Neural progenitor cell (in vitro differentiated cells): Measurements from ENCODE around the gene DRC1. TPM values are rescaled to one million over a fixed set of nuclear protein-coding genes. Genes with fewer than 3 reads are reported as not detected.

Experiments
- DNase-seq: peaks from one replicate; pipeline ENCODE4 v3.0.0-alpha.2; 2016; ENCODE audit warnings: low spot score
- H2AFZ ChIP-seq: fragments of 200-600 bp; sonication (generic); replicated peaks from 2 replicates; pipeline ENCODE4 v1.6.1; 2016; ENCODE audit warnings: antibody characterized with exemption
- H3F3A ChIP-seq: fragments of 200-600 bp; sonication (generic); 2 replicates; pipeline ENCODE4 v1.6.1; 2016; ENCODE audit warnings: antibody characterized with exemption, low read depth
- H3K27ac ChIP-seq: fragments of 200-600 bp; sonication (generic); 2 replicates; pipeline ENCODE4 v1.5.1; 2016; ENCODE audit warnings: mild to moderate bottlenecking
- H3K27me3 ChIP-seq: fragments of 200-600 bp; sonication (generic); 2 replicates; pipeline ENCODE4 v1.6.1; 2016; ENCODE audit warnings: mild to moderate bottlenecking, moderate library complexity
- H3K36me3 ChIP-seq: fragments of 200-600 bp; sonication (generic); 2 replicates; pipeline ENCODE4 v1.5.1; 2016
- H3K4me1 ChIP-seq: fragments of 200-600 bp; sonication (generic); 2 replicates; pipeline ENCODE4 v1.6.1; 2016; ENCODE audit warnings: mixed run types
- H3K4me2 ChIP-seq: fragments of 200-600 bp; sonication (generic); 2 replicates; pipeline ENCODE4 v1.6.1; 2016
- H3K4me3 ChIP-seq: fragments of 200-600 bp; sonication (generic); 2 replicates; pipeline ENCODE4 v1.5.1; 2016
- H3K79me2 ChIP-seq: fragments of 200-600 bp; sonication (generic); 2 replicates; pipeline ENCODE4 v1.6.1; 2016; ENCODE audit warnings: low read depth
- H3K9ac ChIP-seq: fragments of 200-600 bp; sonication (generic); 2 replicates; pipeline ENCODE4 v1.6.1; 2016
- H3K9me3 ChIP-seq: fragments of 200-600 bp; sonication (generic); 2 replicates; pipeline ENCODE4 v1.5.1; 2016; ENCODE audit warnings: low read depth
- H4K20me1 ChIP-seq: fragments of 200-600 bp; sonication (generic); 2 replicates; pipeline ENCODE4 v1.6.1; 2016; ENCODE audit warnings: low read depth
- H3K27ac Mint-ChIP-seq: 3 replicates; pipeline ENCODE4 v1.8.0; 2021; ENCODE audit warnings: mixed read lengths
- H3K27me3 Mint-ChIP-seq: 2 replicates; pipeline ENCODE4 v1.8.0; 2022; ENCODE audit warnings: low read depth, mild to moderate bottlenecking, inconsistent platforms, moderate library complexity, mixed read lengths; ENCODE audit not compliant: insufficient read depth
- H3K36me3 Mint-ChIP-seq: 3 replicates; pipeline ENCODE4 v1.8.0; 2021; ENCODE audit warnings: mixed read lengths
- H3K4me1 Mint-ChIP-seq: 3 replicates; pipeline ENCODE4 v1.8.0; 2021; ENCODE audit warnings: mixed read lengths
- H3K4me3 Mint-ChIP-seq: 3 replicates; pipeline ENCODE4 v1.8.0; 2021; ENCODE audit warnings: mild to moderate bottlenecking, moderate library complexity, mixed read lengths
- H3K9me3 Mint-ChIP-seq: 3 replicates; pipeline ENCODE4 v1.8.0; 2020; ENCODE audit warnings: mixed read lengths
- EZH2 ChIP-seq: fragments of 200-600 bp; sonication (generic); IDR thresholded peaks from 2 replicates; pipeline ENCODE4 v1.6.1; 2017; ENCODE audit warnings: antibody characterized with exemption, mild to moderate bottlenecking, moderate library complexity
- EZH2phosphoT487 ChIP-seq: fragments of 200-600 bp; sonication (generic); IDR thresholded peaks from 2 replicates; pipeline ENCODE4 v1.6.1; 2017; ENCODE audit warnings: antibody characterized with exemption
- total RNA-seq: library from RNA; depleted of rRNA; stranded (reverse); fragments of >200 nt; gene quantifications from 2 replicates; pipeline ENCODE4 v1.2.3, GENCODE V29; 2015; ENCODE audit warnings: low replicate concordance
- TF ChIP-seq, protein P1 (sequence below): fragments of 200-600 bp; sonication (generic); IDR thresholded peaks from 2 replicates; pipeline ENCODE4 v1.5.1; 2017; ENCODE audit warnings: antibody characterized with exemption, mild to moderate bottlenecking

Gene DRC1
- total RNA-seq, 1 donor from 2014 or later = not detected

- H3K9me3 Mint-ChIP-seq = no peaks in the 10 kb centered on the region
- peaks cover 27% of the 10 kb centered on the region for H3K4me1 Mint-ChIP-seq
- H3K27ac Mint-ChIP-seq = peak overlapping the region; percentile 89
- Histone ChIP-seq H3K9ac (no peak overlapping the region), H3K4me2 (no peak overlapping the region), H3K9me3 (no peaks in the 10 kb centered on the region), H3K4me3 (no peak overlapping the region), H4K20me1 (no peaks in the 10 kb centered on the region), H3K4me1 (peaks cover 10% of the 10 kb centered on the region), H3K27ac (no peak overlapping the region), H3K27me3 (no peaks in the 10 kb centered on the region), H2AFZ (no peak overlapping the region), H3F3A (peaks cover 9% of the 10 kb centered on the region), H3K79me2 (no peaks in the 10 kb centered on the region), H3K36me3 (no peaks in the 10 kb centered on the region)
- H3K36me3 Mint-ChIP-seq = no peaks in the 10 kb centered on the region
- no peak overlapping the region for H3K4me3 Mint-ChIP-seq
- H3K27me3 Mint-ChIP-seq = peaks cover 11% of the 10 kb centered on the region
- TF ChIP-seq EZH2 = no peak
- no peak for TF ChIP-seq EZH2phosphoT487
- TF ChIP-seq, protein P1, sequence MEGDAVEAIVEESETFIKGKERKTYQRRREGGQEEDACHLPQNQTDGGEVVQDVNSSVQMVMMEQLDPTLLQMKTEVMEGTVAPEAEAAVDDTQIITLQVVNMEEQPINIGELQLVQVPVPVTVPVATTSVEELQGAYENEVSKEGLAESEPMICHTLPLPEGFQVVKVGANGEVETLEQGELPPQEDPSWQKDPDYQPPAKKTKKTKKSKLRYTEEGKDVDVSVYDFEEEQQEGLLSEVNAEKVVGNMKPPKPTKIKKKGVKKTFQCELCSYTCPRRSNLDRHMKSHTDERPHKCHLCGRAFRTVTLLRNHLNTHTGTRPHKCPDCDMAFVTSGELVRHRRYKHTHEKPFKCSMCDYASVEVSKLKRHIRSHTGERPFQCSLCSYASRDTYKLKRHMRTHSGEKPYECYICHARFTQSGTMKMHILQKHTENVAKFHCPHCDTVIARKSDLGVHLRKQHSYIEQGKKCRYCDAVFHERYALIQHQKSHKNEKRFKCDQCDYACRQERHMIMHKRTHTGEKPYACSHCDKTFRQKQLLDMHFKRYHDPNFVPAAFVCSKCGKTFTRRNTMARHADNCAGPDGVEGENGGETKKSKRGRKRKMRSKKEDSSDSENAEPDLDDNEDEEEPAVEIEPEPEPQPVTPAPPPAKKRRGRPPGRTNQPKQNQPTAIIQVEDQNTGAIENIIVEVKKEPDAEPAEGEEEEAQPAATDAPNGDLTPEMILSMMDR = peak; percentile 74
- DNase-seq = peak; percentile 77
Measured at GRCh38 chr2:26462511-26463243, 61.0 kb downstream of the DRC1 start.

- H2AFZ ChIP-seq = no peak overlapping the region
- H3K79me2 ChIP-seq = no peaks in the 10 kb centered on the region
- H3K4me3 ChIP-seq = no peak overlapping the region
- H3K9me3 Mint-ChIP-seq = peaks cover 1% of the 10 kb centered on the region
- H3K4me2 ChIP-seq = no peak overlapping the region
- H3K36me3 ChIP-seq = no peaks in the 10 kb centered on the region
- no peaks in the 10 kb centered on the region for H3K27me3 ChIP-seq
- H3F3A ChIP-seq = peaks cover 9% of the 10 kb centered on the region
- peaks cover 11% of the 10 kb centered on the region for H3K27me3 Mint-ChIP-seq
- peak overlapping the region; percentile 58 for H3K27ac ChIP-seq
- H4K20me1 ChIP-seq = no peaks in the 10 kb centered on the region
- no peaks in the 10 kb centered on the region for H3K36me3 Mint-ChIP-seq
- peak overlapping the region; percentile 89 for H3K27ac Mint-ChIP-seq
- H3K9ac ChIP-seq = no peak overlapping the region
- DNase-seq = peak; percentile 71
- H3K4me1 Mint-ChIP-seq = peaks cover 24% of the 10 kb centered on the region
- no peak overlapping the region for H3K4me3 Mint-ChIP-seq
- peaks cover 9% of the 10 kb centered on the region for H3K4me1 ChIP-seq
- TF ChIP-seq EZH2phosphoT487 = no peak
- TF ChIP-seq, protein P1 = no peak
- TF ChIP-seq EZH2 = no peak
- H3K9me3 ChIP-seq = no peaks in the 10 kb centered on the region
Measured at GRCh38 chr2:26463244-26464192, 61.8 kb downstream of the DRC1 start.

GRCh38 chr2:26464390-26465265, 62.9 kb downstream of the DRC1 start:
- no peak overlapping the region for H3K4me3 ChIP-seq
- Mint-ChIP-seq H3K27me3 (peaks cover 11% of the 10 kb centered on the region), H3K9me3 (peaks cover 9% of the 10 kb centered on the region), H3K4me3 (no peak overlapping the region), H3K4me1 (peaks cover 19% of the 10 kb centered on the region), H3K36me3 (no peaks in the 10 kb centered on the region), H3K27ac (peak overlapping the region; percentile 83)
- H4K20me1 ChIP-seq = no peaks in the 10 kb centered on the region
- no peak overlapping the region for H3K9ac ChIP-seq
- H3K4me1 ChIP-seq = peaks cover 9% of the 10 kb centered on the region
- no peak for DNase-seq
- H3K79me2 ChIP-seq = no peaks in the 10 kb centered on the region
- no peaks in the 10 kb centered on the region for H3K27me3 ChIP-seq
- H3K9me3 ChIP-seq = no peaks in the 10 kb centered on the region
- no peaks in the 10 kb centered on the region for H3K36me3 ChIP-seq
- no peak overlapping the region for H2AFZ ChIP-seq
- TF ChIP-seq, protein P1 = no peak
- no peak for TF ChIP-seq EZH2phosphoT487
- peaks cover 9% of the 10 kb centered on the region for H3F3A ChIP-seq
- no peak overlapping the region for H3K27ac ChIP-seq
- H3K4me2 ChIP-seq = no peak overlapping the region
